Liver (tissue), 9 donors: ENCODE data around the gene STK4. TPM values are rescaled to one million over a fixed set of nuclear protein-coding genes. Genes with fewer than 3 reads are reported as not detected.

Experiments
- DNase-seq: peaks from one replicate; pipeline ENCODE4 v3.0.0-alpha.2; 2017; ENCODE audit warnings: low spot score
- H3K27ac ChIP-seq, 2 donors: one replicate each; pipeline ENCODE4 v1.7.0; 2013; ENCODE audit warnings: inconsistent platforms in 2 of 2, low read length in 2 of 2, control low read depth in 1 of 2, low read depth in 1 of 2, mild to moderate bottlenecking in 1 of 2
- H3K27me3 ChIP-seq, 4 donors: one replicate each; pipeline versions ENCODE4 v1.6.1 to v1.7.0; 2013; ENCODE audit warnings: low read length in 3 of 4, inconsistent platforms in 1 of 4, mild to moderate bottlenecking in 1 of 4, moderate library complexity in 1 of 4; ENCODE audit not compliant: control insufficient read depth in 4 of 4, insufficient read depth in 4 of 4
- H3K36me3 ChIP-seq, 4 donors: one replicate each; pipeline versions ENCODE4 v1.6.1 to v1.7.0; 2013; ENCODE audit warnings: low read length in 3 of 4, mild to moderate bottlenecking in 3 of 4, low read depth in 1 of 4, moderate library complexity in 1 of 4; ENCODE audit not compliant: control insufficient read depth in 4 of 4, insufficient read depth in 3 of 4
- H3K4me1 ChIP-seq, 4 donors: one replicate each; pipeline versions ENCODE4 v1.6.1 to v1.7.0; 2013; ENCODE audit warnings: low read length in 3 of 4, mild to moderate bottlenecking in 3 of 4, moderate library complexity in 1 of 4; ENCODE audit not compliant: control insufficient read depth in 4 of 4, insufficient read depth in 4 of 4
- H3K4me3 ChIP-seq, 3 donors: one replicate each; pipeline versions ENCODE4 v1.6.1 to v1.7.0; 2013; ENCODE audit warnings: low read length in 3 of 3, control low read depth in 1 of 3, low read depth in 1 of 3, mild to moderate bottlenecking in 1 of 3
- H3K9ac ChIP-seq, 2 donors: one replicate each; pipeline ENCODE4 v1.7.0; 2013; ENCODE audit warnings: low read length in 2 of 2, mild to moderate bottlenecking in 2 of 2, moderate library complexity in 2 of 2, control low read depth in 1 of 2, low read depth in 1 of 2
- H3K9me3 ChIP-seq, 4 donors: one replicate each; pipeline versions ENCODE4 v1.6.1 to v1.7.0; 2013; ENCODE audit warnings: low read length in 3 of 4; ENCODE audit not compliant: control insufficient read depth in 4 of 4
- ATF3 ChIP-seq: IDR thresholded peaks from 2 replicates; pipeline ENCODE4 v1.6.1; 2016; ENCODE audit warnings: antibody characterized with exemption
- CTCF ChIP-seq: fragments of 150-350 bp; IDR thresholded peaks from 2 replicates; pipeline ENCODE4 v1.5.1; 2017; ENCODE audit warnings: improper control_type of control experiment, low read depth, low read length; ENCODE audit not compliant: missing input control
- FOXA2 ChIP-seq: IDR thresholded peaks from 2 replicates; pipeline ENCODE4 v1.6.1; 2016; ENCODE audit warnings: antibody characterized with exemption
- HNF4A ChIP-seq, 2 donors: conservative IDR thresholded peaks; 2 replicates each; pipeline ENCODE4 v1.6.1; 2016; ENCODE audit warnings: antibody characterized with exemption in 2 of 2, mild to moderate bottlenecking in 2 of 2
- JUND ChIP-seq, 2 donors: IDR thresholded peaks; 2 replicates each; pipeline ENCODE4 v1.6.1; 2016; ENCODE audit warnings: antibody characterized with exemption in 2 of 2
- RAD21 ChIP-seq, 2 donors: IDR thresholded peaks; 2 replicates each; pipeline ENCODE4 v1.6.1; 2016; ENCODE audit warnings: antibody characterized with exemption in 2 of 2, mild to moderate bottlenecking in 2 of 2
- REST ChIP-seq: IDR thresholded peaks from 2 replicates; pipeline ENCODE4 v1.6.1; 2016; ENCODE audit warnings: antibody characterized with exemption, mild to moderate bottlenecking
- RXRA ChIP-seq, 2 donors: IDR thresholded peaks; 2 replicates each; pipeline ENCODE4 v1.6.1; 2017 to 2018; ENCODE audit warnings: antibody characterized with exemption in 2 of 2, mild to moderate bottlenecking in 1 of 2
- SP1 ChIP-seq: IDR thresholded peaks from 2 replicates; pipeline ENCODE4 v1.6.1; 2018; ENCODE audit warnings: antibody characterized with exemption, mild to moderate bottlenecking
- TAF1 ChIP-seq: conservative IDR thresholded peaks from 2 replicates; pipeline ENCODE4 v1.6.1; 2016; ENCODE audit warnings: antibody characterized with exemption, mild to moderate bottlenecking
- ZBTB33 ChIP-seq: IDR thresholded peaks from 2 replicates; pipeline ENCODE4 v1.6.1; 2016; ENCODE audit warnings: antibody characterized with exemption
- WGBS: extraction: QIAGEN DNeasy Blood & Tissue Kit; methylation state at CpG from one replicate; pipeline ENCODE4 v1.1.7; 2013; 5-methylcytosine and 5-hydroxymethylcytosine counted together
- polyA plus RNA-seq, 2 donors: library from polyadenylated mRNA; stranded (reverse) in 1 of 2; unstranded in 1 of 2; fragments of 200-250 nt in 1 of 2; fragments of >200 nt in 1 of 2; fragmentation: Nextera tagmentation in 1 of 2; extraction: Ambion mirVana in 1 of 2; gene quantifications; one replicate each; pipeline versions ENCODE4 v1.2.1 to v1.2.3, GENCODE V29; 2013 to 2015
- total RNA-seq, 2 donors: library from RNA; depleted of rRNA; stranded (reverse); fragments of >200 nt; gene quantifications; one replicate each; pipeline ENCODE4 v1.2.3, GENCODE V29; 2014
- donor health status: healthy.
- donor health status: healthy.
- donor health status: healthy.
- donor health status: healthy.
- donor health status: healthy.

The STK4 gene
- total and polyA plus RNA-seq, 4 donors, result 3.7 to 20.8 (median 13.9) TPM

GRCh38 chr20:44942264-44942973, 23.9 kb upstream of the STK4 start:
- H3K9ac ChIP-seq, result no peak overlapping the region
- H3K9me3 ChIP-seq, result no peaks in the 10 kb centered on the region
- peaks cover 0 to 13% (median 9%) of the 10 kb centered on the region in 4 donors for H3K4me1 ChIP-seq
- no peak overlapping the region for H3K4me3 ChIP-seq
- H3K27ac ChIP-seq, result no peak overlapping the region
- 94% methylated on average over 4 of the region's 4 CpGs for WGBS
- H3K36me3 ChIP-seq, result peaks cover 7 to 44% (median 23%) of the 10 kb centered on the region in 4 donors
- DNase-seq, result no peak
- TF ChIP-seq REST (no peak), JUND (IDR thresholded peaks at IDR 0.05) (no peak), FOXA2 (no peak), CTCF (no peak)
- no peaks in the 10 kb centered on the region for H3K27me3 ChIP-seq

GRCh38 chr20:44943828-44944227, 22.5 kb upstream of the STK4 start:
- Histone ChIP-seq H3K9me3 (no peaks in the 10 kb centered on the region), H3K36me3 (peaks cover 7 to 37% (median 27%) of the 10 kb centered on the region in 4 donors), H3K4me3 (no peak overlapping the region), H3K27ac (no peak overlapping the region), H3K9ac (no peak overlapping the region), H3K4me1 (peaks cover 0 to 17% (median 9%) of the 10 kb centered on the region in 4 donors), H3K27me3 (no peaks in the 10 kb centered on the region)
- WGBS, result 94% methylated on average over 4 of the region's 4 CpGs
- no peak for DNase-seq
- no peak for TF ChIP-seq ZBTB33
- TF ChIP-seq REST, result no peak
- no peak for TF ChIP-seq RAD21 (IDR thresholded peaks at IDR 0.05)
- no peak for TF ChIP-seq TAF1
- TF ChIP-seq ATF3, result no peak
- no peak for TF ChIP-seq SP1
- no peak for TF ChIP-seq RXRA (IDR thresholded peaks at IDR 0.05)
- TF ChIP-seq HNF4A (conservative IDR thresholded peaks at IDR 0.05), result no peak
